Endothelial cell of umbilical vein (primary cell): ENCODE measurements around the gene CLCN2. TPM values are rescaled to one million over a fixed set of nuclear protein-coding genes. Genes with fewer than 3 reads are reported as not detected.

Experiments used
- BruUV-seq: library from RNA; stranded (reverse); fragments of 400-500 nt; replicated peaks from 2 replicates; lab custom pipeline; 2021; lab: Mats Ljungman, UMichigan
- CTCF ChIA-PET: fragments of 300-600, 350-600 bp; sonication (Branson Sonifier 250); formaldehyde crosslinking; loops from one replicate; lab custom pipeline; 2021; ENCODE audit warnings: antibody characterized with exemption, inconsistent platforms; lab: Charles Lee
- POLR2A ChIA-PET: fragments of 300-600, 350-600 bp; sonication (Branson Sonifier 250); formaldehyde crosslinking; loops from one replicate; lab custom pipeline; 2021; ENCODE audit warnings: antibody characterized with exemption, inconsistent platforms; lab: Charles Lee
- DNase-seq: peaks from one replicate; pipeline ENCODE4 v3.0.0-alpha.2; 2011; ENCODE audit warnings: low read depth, low spot score
- FAIRE-seq: peaks from 2 replicates; lab custom pipeline; 2011; peaks lifted over from hg19 to GRCh38; lab: Jason Lieb, UNC
- H2AFZ ChIP-seq: 2 replicates; pipeline ENCODE4 v1.6.0; 2012; ENCODE audit warnings: low read depth, low read length, control low read depth, inconsistent platforms
- H3K27ac ChIP-seq: 2 replicates; pipeline ENCODE4 v1.5.1; 2011; ENCODE audit warnings: low read depth, mild to moderate bottlenecking, control low read depth, low read length, moderate library complexity; ENCODE audit not compliant: insufficient read depth
- H3K27me3 ChIP-seq, 2 experiments: 2 replicates each; pipeline versions ENCODE4 v1.6.0 to v1.6.1; 2011; ENCODE audit warnings: low read length in 2 of 2, mixed read lengths in 1 of 2; ENCODE audit not compliant: control insufficient read depth in 2 of 2, insufficient read depth in 2 of 2
- H3K36me3 ChIP-seq, 2 experiments: 2 replicates in 1 of 2; 3 replicates in 1 of 2; pipeline ENCODE4 v1.5.1; 2011; ENCODE audit warnings: low read length in 2 of 2, mild to moderate bottlenecking in 1 of 2, moderate library complexity in 1 of 2; ENCODE audit not compliant: control insufficient read depth in 2 of 2, insufficient read depth in 2 of 2; ENCODE audit errors: extremely low read depth in 1 of 2
- H3K4me1 ChIP-seq: 3 replicates; pipeline ENCODE4 v1.5.1; 2011; ENCODE audit warnings: mild to moderate bottlenecking, low read length; ENCODE audit not compliant: control insufficient read depth, insufficient read depth; ENCODE audit errors: extremely low read depth
- H3K4me2 ChIP-seq: 2 replicates; pipeline ENCODE4 v1.6.1; 2011; ENCODE audit warnings: low read length, control low read depth, mixed read lengths; ENCODE audit not compliant: insufficient read depth
- H3K4me3 ChIP-seq, 3 experiments: fragments of 200-600 bp in 1 of 3; sonication (generic), shearing (Covaris generic) in 1 of 3; replicated peaks in 1 of 3; 2 replicates each; pipeline ENCODE4 v1.5.1; 2011 to 2016; ENCODE audit warnings: control low read depth in 3 of 3, low read length in 3 of 3, mild to moderate bottlenecking in 2 of 3, inconsistent platforms in 1 of 3, low read depth in 1 of 3, moderate library complexity in 1 of 3; ENCODE audit not compliant: insufficient read depth in 1 of 3
- H3K79me2 ChIP-seq: 2 replicates; pipeline ENCODE4 v1.6.0; 2012; ENCODE audit warnings: low read length, inconsistent platforms; ENCODE audit not compliant: control insufficient read depth, insufficient read depth
- H3K9ac ChIP-seq: replicated peaks from 2 replicates; pipeline ENCODE3; 2011; ENCODE audit warnings: low read length, control low read depth; ENCODE audit not compliant: insufficient read depth; ENCODE audit errors: extremely low read depth
- H3K9me1 ChIP-seq: replicated peaks from 3 replicates; pipeline ENCODE4 v1.6.0; 2011; ENCODE audit warnings: mild to moderate bottlenecking, low read length; ENCODE audit not compliant: control insufficient read depth, insufficient read depth; ENCODE audit errors: extremely low read depth
- H3K9me3 ChIP-seq: replicated peaks from 2 replicates; pipeline ENCODE4 v1.5.1; 2012; ENCODE audit warnings: low read length, inconsistent platforms; ENCODE audit not compliant: control insufficient read depth, insufficient read depth
- H4K20me1 ChIP-seq: replicated peaks from 2 replicates; pipeline ENCODE3; 2011; ENCODE audit warnings: mild to moderate bottlenecking, low read length; ENCODE audit not compliant: control insufficient read depth, insufficient read depth; ENCODE audit errors: extremely low read depth
- FOS ChIP-seq: IDR thresholded peaks from 2 replicates; pipeline ENCODE4 v1.6.1; 2011; ENCODE audit warnings: mild to moderate bottlenecking, low read length, moderate library complexity, borderline replicate concordance; ENCODE audit not compliant: insufficient read depth
- JUN ChIP-seq: IDR thresholded peaks from 2 replicates; pipeline ENCODE4 v1.6.1; 2011; ENCODE audit warnings: borderline replicate concordance, low read depth; ENCODE audit not compliant: insufficient read length, insufficient read depth
- POLR2A ChIP-seq: IDR thresholded peaks from 2 replicates; pipeline ENCODE4 v1.6.1; 2012; ENCODE audit warnings: low read depth, mild to moderate bottlenecking, control low read depth, low read length
- POLR2AphosphoS5 ChIP-seq: IDR thresholded peaks from 2 replicates; pipeline ENCODE4 v1.6.1; 2012; ENCODE audit warnings: low read depth, mild to moderate bottlenecking, control low read depth, low read length, moderate library complexity; ENCODE audit not compliant: insufficient read depth
- dilution Hi-C: fragments of 300-500 bp; cut with MboI; formaldehyde crosslinking; loops from one replicate; pipeline ENCODE4 v1.15.0; 2019; ENCODE audit warnings: low sequenced_read_pairs; ENCODE audit not compliant: extremely low pct_ligation_motif_present
- intact Hi-C: fragments of 100-400 bp; cut with micrococcal nuclease; formaldehyde crosslinking; loops from one replicate; pipeline ENCODE4 v1.10.0; 2022
- polyA plus RNA-seq, 4 experiments: library from polyadenylated mRNA; depleted of rRNA in 3 of 4; stranded (reverse) in 3 of 4; unstranded in 1 of 4; fragments of >200 nt; gene quantifications; 2 replicates each; pipeline versions ENCODE4 v1.2.1 to v1.2.3, GENCODE V29; 2011 to 2012; ENCODE audit warnings: missing spikeins in 1 of 4
- total RNA-seq: library from RNA; stranded (reverse); gene quantifications from 2 replicates; pipeline ENCODE4 v1.2.3, GENCODE V29; 2021
- TF ChIP-seq, protein P1 (sequence below), 2 donors: IDR thresholded peaks; 1 replicate in 1 of 2; 2 replicates in 1 of 2; pipeline ENCODE4 v1.5.1; 2011; ENCODE audit warnings: low read length in 2 of 2, mild to moderate bottlenecking in 2 of 2, moderate library complexity in 2 of 2, control low read depth in 1 of 2, inconsistent platforms in 1 of 2, low read depth in 1 of 2; ENCODE audit not compliant: insufficient read depth in 1 of 2; ENCODE audit errors: extremely low read depth in 1 of 2

Gene CLCN2
- total and polyA plus RNA-seq, 2 donors (not counting 3 experiments of a cell fraction or from before 2014, with no cell fraction given): 3.5 to 6.5 TPM

GRCh38 chr3:184357248-184358123 lies 3.9 kb downstream of the CLCN2 start:
- FAIRE-seq: no peak
- intact Hi-C loops (no loop called here), dilution Hi-C loops (no loop called here)
- no peak overlapping the region for H3K4me2 ChIP-seq
- H3K27me3 ChIP-seq: no peaks in the 10 kb centered on the region
- ChIA-PET CTCF (interaction anchor here (0.6 to 1.4 kb wide), 3 partner anchors 12 to 14 kb away, joined by 3 to 5 read pairs (median 3); no protein-coding TSS in a partner anchor), POLR2A (no interaction called here)
- no peaks in the 10 kb centered on the region for H3K9me1 ChIP-seq
- H3K4me3 ChIP-seq: no peak overlapping the region
- H3K4me1 ChIP-seq: peaks cover 5% of the 10 kb centered on the region
- no peaks in the 10 kb centered on the region for H3K79me2 ChIP-seq
- no peak overlapping the region for H3K9ac ChIP-seq
- no TSS peak for BruUV-seq
- TF ChIP-seq FOS (no peak), POLR2AphosphoS5 (no peak), POLR2A (no peak), JUN (no peak)
- TF ChIP-seq, protein P1, sequence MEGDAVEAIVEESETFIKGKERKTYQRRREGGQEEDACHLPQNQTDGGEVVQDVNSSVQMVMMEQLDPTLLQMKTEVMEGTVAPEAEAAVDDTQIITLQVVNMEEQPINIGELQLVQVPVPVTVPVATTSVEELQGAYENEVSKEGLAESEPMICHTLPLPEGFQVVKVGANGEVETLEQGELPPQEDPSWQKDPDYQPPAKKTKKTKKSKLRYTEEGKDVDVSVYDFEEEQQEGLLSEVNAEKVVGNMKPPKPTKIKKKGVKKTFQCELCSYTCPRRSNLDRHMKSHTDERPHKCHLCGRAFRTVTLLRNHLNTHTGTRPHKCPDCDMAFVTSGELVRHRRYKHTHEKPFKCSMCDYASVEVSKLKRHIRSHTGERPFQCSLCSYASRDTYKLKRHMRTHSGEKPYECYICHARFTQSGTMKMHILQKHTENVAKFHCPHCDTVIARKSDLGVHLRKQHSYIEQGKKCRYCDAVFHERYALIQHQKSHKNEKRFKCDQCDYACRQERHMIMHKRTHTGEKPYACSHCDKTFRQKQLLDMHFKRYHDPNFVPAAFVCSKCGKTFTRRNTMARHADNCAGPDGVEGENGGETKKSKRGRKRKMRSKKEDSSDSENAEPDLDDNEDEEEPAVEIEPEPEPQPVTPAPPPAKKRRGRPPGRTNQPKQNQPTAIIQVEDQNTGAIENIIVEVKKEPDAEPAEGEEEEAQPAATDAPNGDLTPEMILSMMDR (IDR thresholded peaks at IDR 0.05; ENCODE audit: extremely low read depth in 1 of 2, insufficient read depth in 1 of 2, low read depth in 1 of 2, low read length in 2 of 2): no peak
- H3K9me3 ChIP-seq: no peaks in the 10 kb centered on the region
- H4K20me1 ChIP-seq: no peaks in the 10 kb centered on the region
- no peaks in the 10 kb centered on the region for H3K36me3 ChIP-seq
- no peak for DNase-seq
- no peak overlapping the region for H3K27ac ChIP-seq
- no peak overlapping the region for H2AFZ ChIP-seq
